HepG2 (cell line): ENCODE results near the gene IFITM10. TPM values are rescaled to one million over a fixed set of nuclear protein-coding genes. Genes with fewer than 3 reads are reported as not detected.

Experiments
- ETV5 ChIP-seq: IDR thresholded peaks from 2 replicates; pipeline ENCODE4 v1.6.1; 2018; ENCODE audit warnings: missing biosample characterization, missing genetic modification reagents, inconsistent platforms, borderline replicate concordance
- MTERF4 ChIP-seq: sonication (generic); formaldehyde crosslinking; IDR thresholded peaks from 2 replicates; pipeline ENCODE4 v1.8.0; 2023; ENCODE audit warnings: mild to moderate bottlenecking, missing genetic modification reagents
- PAXIP1 ChIP-seq: sonication (generic); formaldehyde crosslinking; conservative IDR thresholded peaks from 2 replicates; pipeline ENCODE4 v1.4.0; 2020; ENCODE audit warnings: mild to moderate bottlenecking, missing genetic modification reagents, moderate library complexity
- RAD51 ChIP-seq: fragments of 450-650 bp; IDR thresholded peaks from 2 replicates; pipeline ENCODE4 v1.6.1; 2016; ENCODE audit warnings: borderline replicate concordance
- U2AF1 ChIP-seq: fragments of 200-400 bp; formaldehyde crosslinking; optimal IDR thresholded peaks from 2 replicates; pipeline ENCODE3; 2017; ENCODE audit warnings: mild to moderate bottlenecking, low read depth, low read length
- ZNF30 ChIP-seq: sonication (generic); formaldehyde crosslinking; IDR thresholded peaks from 2 replicates; pipeline ENCODE4 v1.5.0; 2020; ENCODE audit warnings: mild to moderate bottlenecking, missing genetic modification reagents
- ZNF407 ChIP-seq: sonication (generic); formaldehyde crosslinking; IDR thresholded peaks from one replicate; pipeline ENCODE4 v1.5.1; 2020; ENCODE audit warnings: mild to moderate bottlenecking, missing genetic modification reagents; ENCODE audit errors: not compliant biosample characterization
- ZNF484 ChIP-seq: sonication (generic); formaldehyde crosslinking; IDR thresholded peaks from 2 replicates; pipeline ENCODE4 v1.5.1; 2020; ENCODE audit warnings: mild to moderate bottlenecking, low read depth, missing genetic modification reagents, borderline replicate concordance
- ZNF557 ChIP-seq: sonication (generic); formaldehyde crosslinking; IDR thresholded peaks from 2 replicates; pipeline ENCODE4 v1.4.0; 2020; ENCODE audit warnings: missing genetic modification reagents
- ZNF619 ChIP-seq: sonication (generic); formaldehyde crosslinking; IDR thresholded peaks from 2 replicates; pipeline ENCODE4 v1.4.0; 2020; ENCODE audit warnings: mild to moderate bottlenecking, missing genetic modification reagents
- ZNF670 ChIP-seq: sonication (generic); formaldehyde crosslinking; IDR thresholded peaks from 2 replicates; pipeline ENCODE4 v1.8.0; 2022; ENCODE audit warnings: mild to moderate bottlenecking, missing genetic modification reagents, borderline replicate concordance
- ZNF691 ChIP-seq: sonication (generic); formaldehyde crosslinking; IDR thresholded peaks from 2 replicates; pipeline ENCODE4 v1.4.0; 2020; ENCODE audit warnings: missing genetic modification reagents, low read depth, mild to moderate bottlenecking, borderline replicate concordance
- polyA plus RNA-seq, 8 experiments: library from polyadenylated mRNA; depleted of rRNA in 3 of 8; stranded (reverse) in 7 of 8; unstranded in 1 of 8; fragments of >200 nt; fragmentation: Illumina TruSeq in 4 of 8; extraction: Trizol in 4 of 8; gene quantifications; 2 replicates each; pipeline versions ENCODE4 v1.2.1 to v1.2.3, GENCODE V29; 2011 to 2016; ENCODE audit warnings: low read depth in 4 of 8, missing spikeins in 1 of 8, mixed read lengths in 1 of 8; ENCODE audit not compliant: insufficient read depth in 1 of 8
- total RNA-seq, 5 experiments: library from RNA; depleted of rRNA; stranded (reverse); fragments of >200 nt; fragmentation: Illumina TruSeq; extraction: Trizol; gene quantifications; 2 replicates each; pipeline ENCODE4 v1.2.3, GENCODE V29; 2016; ENCODE audit warnings: low read depth in 1 of 5

Gene IFITM10
- total and polyA plus RNA-seq, 2 of the 13 experiments (the other 11 are each of a cell fraction or from before 2014, with no cell fraction given) = 0.09 to 0.13 TPM

GRCh38 chr11:1691026-1691877 is 59.1 kb downstream of the IFITM10 start (continued):
- no peak for TF ChIP-seq ZNF407 (CRISPR knock-in tag)
- peak; percentile 88 for TF ChIP-seq ETV5
- peak; percentile 51; the same call in 1 of the 2 replicates for TF ChIP-seq RAD51
- TF ChIP-seq U2AF1 = no peak
- TF ChIP-seq MTERF4 (CRISPR knock-in tag) = 0 out of 2 replicates have a peak, but pooled peaks have one; percentile 5
- TF ChIP-seq ZNF691 (CRISPR knock-in tag) = peak; percentile 92; the same call in 1 of the 2 replicates
- no peak for TF ChIP-seq ZNF30 (CRISPR knock-in tag)
- TF ChIP-seq ZNF670 (CRISPR knock-in tag) = peak; percentile 99
- TF ChIP-seq ZNF619 = no peak
- TF ChIP-seq ZNF484 (CRISPR knock-in tag) = no peak
- TF ChIP-seq ZNF557 (CRISPR knock-in tag) = 0 out of 2 replicates have a peak, but pooled peaks have one; percentile 88
- TF ChIP-seq PAXIP1 (CRISPR knock-in tag) = peak; percentile 91
